Measurements from ENCODE around the gene KRT79. TPM values are rescaled to one million over a fixed set of nuclear protein-coding genes. Genes with fewer than 3 reads are reported as not detected.

The KRT79 gene
- total RNA-seq, 1 donor from 2014 or later, result not detected

DNA sequence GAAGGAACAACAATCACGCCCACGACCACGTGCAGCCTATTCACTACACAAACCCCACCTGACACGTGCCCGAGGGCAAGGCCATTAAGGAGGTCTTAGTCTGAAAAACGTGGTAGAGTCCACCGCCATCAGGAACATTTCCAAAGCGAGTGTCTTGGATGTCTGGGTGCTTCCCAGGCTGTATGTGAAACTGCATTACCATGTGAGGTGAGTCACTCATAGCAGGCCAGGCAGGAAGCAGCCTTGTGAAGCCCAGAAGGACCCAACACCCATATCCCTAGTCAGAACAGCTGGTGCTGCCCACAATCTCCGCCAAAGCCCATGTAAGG is 3.3 kb upstream of the KRT79 start:
- Mint-ChIP-seq H3K27ac (ENCODE audit: unreplicated experiment) (no peak overlapping the region), H3K9me3 (ENCODE audit: unreplicated experiment) (peaks cover 6% of the 10 kb centered on the region), H3K27me3 (ENCODE audit: unreplicated experiment) (peaks cover 11% of the 10 kb centered on the region), H3K4me1 (ENCODE audit: low read depth, unreplicated experiment) (no peaks in the 10 kb centered on the region), H3K36me3 (ENCODE audit: unreplicated experiment) (no peaks in the 10 kb centered on the region), H3K4me3 (ENCODE audit: unreplicated experiment) (no peak overlapping the region)
- DNase-seq, result no peak
- TF ChIP-seq, protein P1, sequence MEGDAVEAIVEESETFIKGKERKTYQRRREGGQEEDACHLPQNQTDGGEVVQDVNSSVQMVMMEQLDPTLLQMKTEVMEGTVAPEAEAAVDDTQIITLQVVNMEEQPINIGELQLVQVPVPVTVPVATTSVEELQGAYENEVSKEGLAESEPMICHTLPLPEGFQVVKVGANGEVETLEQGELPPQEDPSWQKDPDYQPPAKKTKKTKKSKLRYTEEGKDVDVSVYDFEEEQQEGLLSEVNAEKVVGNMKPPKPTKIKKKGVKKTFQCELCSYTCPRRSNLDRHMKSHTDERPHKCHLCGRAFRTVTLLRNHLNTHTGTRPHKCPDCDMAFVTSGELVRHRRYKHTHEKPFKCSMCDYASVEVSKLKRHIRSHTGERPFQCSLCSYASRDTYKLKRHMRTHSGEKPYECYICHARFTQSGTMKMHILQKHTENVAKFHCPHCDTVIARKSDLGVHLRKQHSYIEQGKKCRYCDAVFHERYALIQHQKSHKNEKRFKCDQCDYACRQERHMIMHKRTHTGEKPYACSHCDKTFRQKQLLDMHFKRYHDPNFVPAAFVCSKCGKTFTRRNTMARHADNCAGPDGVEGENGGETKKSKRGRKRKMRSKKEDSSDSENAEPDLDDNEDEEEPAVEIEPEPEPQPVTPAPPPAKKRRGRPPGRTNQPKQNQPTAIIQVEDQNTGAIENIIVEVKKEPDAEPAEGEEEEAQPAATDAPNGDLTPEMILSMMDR (IDR thresholded peaks at IDR 0.05; ENCODE audit: partially characterized antibody, unreplicated experiment), result no peak

DNA sequence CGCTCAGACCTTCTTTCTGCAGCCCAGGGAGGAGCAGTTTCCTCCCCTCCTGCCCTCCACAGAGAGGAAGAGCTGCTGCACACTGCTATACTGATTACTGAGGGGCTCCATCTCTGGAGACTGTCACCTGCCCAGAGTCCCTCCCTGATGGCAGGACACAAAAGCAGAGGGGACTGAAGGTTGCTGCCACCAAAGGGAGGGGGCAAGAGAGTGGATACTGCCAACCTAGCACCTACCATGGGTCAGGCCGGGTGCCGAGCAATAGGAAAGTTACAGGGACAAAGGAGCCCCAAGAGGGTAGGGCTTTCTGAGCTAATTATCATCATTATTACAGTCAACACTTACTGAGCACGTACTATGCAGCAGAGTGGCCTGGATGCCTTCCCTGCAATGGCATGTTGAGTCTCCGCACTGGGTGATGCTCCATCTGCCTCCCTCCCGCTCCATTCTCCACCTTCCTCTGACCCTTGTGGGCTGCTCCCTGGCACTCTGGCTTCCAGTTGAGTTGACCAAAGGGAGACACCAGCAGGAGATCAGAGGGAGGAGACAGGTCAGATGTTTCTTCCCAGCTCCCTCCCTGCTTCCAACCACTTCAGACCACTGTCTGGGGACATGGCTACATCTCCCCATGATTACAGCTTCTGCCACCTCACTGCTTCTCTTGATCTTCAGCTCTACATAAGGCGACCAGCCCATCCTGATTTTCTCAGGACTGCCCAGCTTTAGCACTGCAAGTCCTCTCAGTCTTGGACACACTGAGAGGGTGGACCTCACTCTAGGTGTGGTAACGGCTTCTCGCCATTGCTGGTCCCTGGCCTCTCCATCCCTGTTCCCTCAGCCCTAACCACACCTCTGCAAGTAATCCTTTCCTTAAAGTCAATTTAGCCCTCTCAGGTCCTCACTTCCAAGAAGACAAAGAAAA is 2.6 kb upstream of the KRT79 start:
- Mint-ChIP-seq H3K36me3 (ENCODE audit: unreplicated experiment) (no peaks in the 10 kb centered on the region), H3K9me3 (ENCODE audit: unreplicated experiment) (peaks cover 6% of the 10 kb centered on the region), H3K4me1 (ENCODE audit: low read depth, unreplicated experiment) (no peaks in the 10 kb centered on the region), H3K4me3 (ENCODE audit: unreplicated experiment) (no peak overlapping the region), H3K27me3 (ENCODE audit: unreplicated experiment) (peaks cover 11% of the 10 kb centered on the region), H3K27ac (ENCODE audit: unreplicated experiment) (no peak overlapping the region)
- TF ChIP-seq, protein P1 (IDR thresholded peaks at IDR 0.05; ENCODE audit: partially characterized antibody, unreplicated experiment), result no peak
- no peak for DNase-seq

DNA sequence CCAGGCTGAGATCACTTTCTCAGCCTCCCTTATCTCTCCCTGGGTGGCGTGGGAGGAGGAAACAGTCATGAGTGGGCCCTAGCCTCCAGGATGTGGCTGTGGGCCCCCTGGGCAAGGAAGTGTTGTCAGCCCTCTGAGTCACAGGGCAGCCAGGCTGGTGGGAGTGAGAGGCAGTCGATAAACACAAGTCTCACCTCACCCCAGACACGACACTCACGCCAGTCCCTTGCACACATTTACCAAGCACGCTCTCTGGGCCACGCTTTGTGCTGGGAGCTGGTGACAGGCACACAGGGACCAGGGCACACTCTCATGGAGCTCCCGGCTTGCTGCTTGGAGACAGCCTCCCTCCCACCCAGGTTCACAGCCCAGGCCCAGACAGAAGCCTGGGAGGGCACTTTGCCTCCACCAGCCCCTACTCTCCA is 1.9 kb upstream of the KRT79 start:
- Mint-ChIP-seq H3K9me3 (ENCODE audit: unreplicated experiment) (peaks cover 6% of the 10 kb centered on the region), H3K4me3 (ENCODE audit: unreplicated experiment) (no peak overlapping the region), H3K27ac (ENCODE audit: unreplicated experiment) (no peak overlapping the region), H3K4me1 (ENCODE audit: low read depth, unreplicated experiment) (no peaks in the 10 kb centered on the region), H3K36me3 (ENCODE audit: unreplicated experiment) (no peaks in the 10 kb centered on the region), H3K27me3 (ENCODE audit: unreplicated experiment) (peaks cover 11% of the 10 kb centered on the region)
- DNase-seq, result no peak
- TF ChIP-seq, protein P1 (IDR thresholded peaks at IDR 0.05; ENCODE audit: partially characterized antibody, unreplicated experiment), result no peak

- TF ChIP-seq, protein P1 (IDR thresholded peaks at IDR 0.05; ENCODE audit: partially characterized antibody, unreplicated experiment), result no peak
- no peak for DNase-seq
Observed at GRCh38 chr12:52835271-52836041, 1.3 kb upstream of the KRT79 start.

GRCh38 chr12:52834727-52835001 is 553 bp upstream of the KRT79 start:
- Mint-ChIP-seq H3K27me3 (ENCODE audit: unreplicated experiment) (peaks cover 6% of the 10 kb centered on the region), H3K4me3 (ENCODE audit: unreplicated experiment) (no peak overlapping the region), H3K9me3 (ENCODE audit: unreplicated experiment) (peaks cover 5% of the 10 kb centered on the region), H3K36me3 (ENCODE audit: unreplicated experiment) (no peaks in the 10 kb centered on the region), H3K27ac (ENCODE audit: unreplicated experiment) (no peak overlapping the region), H3K4me1 (ENCODE audit: low read depth, unreplicated experiment) (no peaks in the 10 kb centered on the region)
- DNase-seq, result no peak
- TF ChIP-seq, protein P1 (IDR thresholded peaks at IDR 0.05; ENCODE audit: partially characterized antibody, unreplicated experiment), result no peak

More at GRCh38 chr12:52835271-52836041, 1.3 kb upstream of the KRT79 start:
- H3K4me1 Mint-ChIP-seq (ENCODE audit: low read depth, unreplicated experiment), result no peaks in the 10 kb centered on the region
- peaks cover 11% of the 10 kb centered on the region for H3K27me3 Mint-ChIP-seq (ENCODE audit: unreplicated experiment)
- H3K9me3 Mint-ChIP-seq (ENCODE audit: unreplicated experiment), result peaks cover 5% of the 10 kb centered on the region
- H3K27ac Mint-ChIP-seq (ENCODE audit: unreplicated experiment), result no peak overlapping the region
- H3K4me3 Mint-ChIP-seq (ENCODE audit: unreplicated experiment), result no peak overlapping the region
- H3K36me3 Mint-ChIP-seq (ENCODE audit: unreplicated experiment), result no peaks in the 10 kb centered on the region

All from glutamatergic neuron (in vitro differentiated cells).